AG10803 (cell line): ENCODE measurements around the gene TGFB1.
A peak's percentile ranks its signal among the peaks of the same experiment; 100 is the strongest.

ENCODE experiments used
- DNase-seq: peaks from one replicate; pipeline ENCODE4 v3.0.0; 2010; ENCODE audit warnings: low read depth
- H3K4me3 ChIP-seq: 2 replicates; pipeline ENCODE4 v1.5.1; 2011; ENCODE audit warnings: mild to moderate bottlenecking, low read length, control low read depth
- CTCF ChIP-seq: conservative IDR thresholded peaks from 2 replicates; pipeline ENCODE4 v1.5.1; 2011; ENCODE audit warnings: mild to moderate bottlenecking, low read length, control low read depth, inconsistent platforms

The TGFB1 gene

GRCh38 chr19:41341669-41342490, 11.8 kb downstream of the TGFB1 start:
- TF ChIP-seq CTCF: no peak
- no peak for DNase-seq
- H3K4me3 ChIP-seq: no peak overlapping the region

- H3K4me3 ChIP-seq: no peak overlapping the region
- TF ChIP-seq CTCF: no peak
- peak; percentile 80 for DNase-seq
Measured at GRCh38 chr19:41339936-41340335, 13.8 kb downstream of the TGFB1 start.

GRCh38 chr19:41335467-41335866, 18.3 kb downstream of the TGFB1 start:
- no peak for DNase-seq
- TF ChIP-seq CTCF: no peak
- H3K4me3 ChIP-seq: no peak overlapping the region

- DNase-seq: no peak
- H3K4me3 ChIP-seq: no peak overlapping the region
- TF ChIP-seq CTCF: no peak
Measured at GRCh38 chr19:41334793-41335192, 18.9 kb downstream of the TGFB1 start.

GRCh38 chr19:41332468-41332867, 21.3 kb downstream of the TGFB1 start:
- no peak overlapping the region for H3K4me3 ChIP-seq
- no peak for TF ChIP-seq CTCF
- DNase-seq: no peak

- no peak for DNase-seq
- no peak for TF ChIP-seq CTCF
- no peak overlapping the region for H3K4me3 ChIP-seq
Measured at GRCh38 chr19:41332000-41332399, 21.7 kb downstream of the TGFB1 start.

- TF ChIP-seq CTCF: no peak
- no peak overlapping the region for H3K4me3 ChIP-seq
- DNase-seq: no peak
Measured at GRCh38 chr19:41330946-41331678, 22.6 kb downstream of the TGFB1 start.
